NCI-H146 treated with DMSO at 0.1 percent for 48 hours (cell line): Measurements from ENCODE around the gene SSBP4.

ENCODE experiments used
- DNase-seq: peaks from one replicate; lab custom pipeline; 2025; ENCODE audit not compliant: unreplicated experiment; lab: John Stamatoyannopoulos, UW

SSBP4 gene

DNA sequence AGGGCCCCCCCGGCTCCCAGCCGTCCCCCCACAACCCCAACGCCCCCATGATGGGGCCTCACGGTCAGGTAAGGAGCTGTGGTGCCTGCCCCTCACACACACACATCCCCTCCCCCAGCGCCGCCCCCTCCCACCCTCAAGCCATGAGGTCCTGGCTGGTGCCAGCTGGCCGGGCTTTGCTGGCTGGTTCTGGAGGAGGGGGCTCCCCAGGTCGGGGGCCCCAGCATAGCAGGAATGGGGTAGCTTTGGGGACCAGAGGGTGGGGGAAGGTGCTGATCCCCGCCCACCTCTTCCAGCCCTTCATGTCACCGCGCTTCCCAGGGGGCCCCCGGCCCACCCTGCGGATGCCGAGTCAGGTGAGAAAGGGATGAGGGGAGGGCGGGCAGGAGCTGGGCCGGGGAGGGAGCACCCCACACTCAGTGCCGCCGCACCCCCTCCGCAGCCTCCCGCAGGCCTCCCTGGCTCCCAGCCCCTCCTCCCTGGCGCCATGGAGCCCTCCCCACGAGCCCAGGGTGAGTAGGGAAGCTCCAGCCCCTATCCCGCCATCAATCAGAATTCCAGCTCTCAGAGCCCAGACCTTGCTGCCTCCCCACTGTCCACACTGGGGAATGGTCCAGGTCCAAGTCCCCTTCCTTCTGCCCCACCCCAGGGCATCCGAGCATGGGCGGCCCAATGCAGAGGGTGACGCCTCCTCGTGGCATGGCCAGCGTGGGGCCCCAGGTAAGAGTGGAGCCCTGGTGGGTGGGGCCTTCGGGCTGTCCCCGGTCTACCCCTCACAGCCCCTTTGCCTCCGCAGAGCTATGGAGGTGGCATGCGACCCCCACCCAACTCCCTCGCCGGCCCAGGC, 12.4 kb downstream of the SSBP4 start:
- DNase-seq = no peak

DNA sequence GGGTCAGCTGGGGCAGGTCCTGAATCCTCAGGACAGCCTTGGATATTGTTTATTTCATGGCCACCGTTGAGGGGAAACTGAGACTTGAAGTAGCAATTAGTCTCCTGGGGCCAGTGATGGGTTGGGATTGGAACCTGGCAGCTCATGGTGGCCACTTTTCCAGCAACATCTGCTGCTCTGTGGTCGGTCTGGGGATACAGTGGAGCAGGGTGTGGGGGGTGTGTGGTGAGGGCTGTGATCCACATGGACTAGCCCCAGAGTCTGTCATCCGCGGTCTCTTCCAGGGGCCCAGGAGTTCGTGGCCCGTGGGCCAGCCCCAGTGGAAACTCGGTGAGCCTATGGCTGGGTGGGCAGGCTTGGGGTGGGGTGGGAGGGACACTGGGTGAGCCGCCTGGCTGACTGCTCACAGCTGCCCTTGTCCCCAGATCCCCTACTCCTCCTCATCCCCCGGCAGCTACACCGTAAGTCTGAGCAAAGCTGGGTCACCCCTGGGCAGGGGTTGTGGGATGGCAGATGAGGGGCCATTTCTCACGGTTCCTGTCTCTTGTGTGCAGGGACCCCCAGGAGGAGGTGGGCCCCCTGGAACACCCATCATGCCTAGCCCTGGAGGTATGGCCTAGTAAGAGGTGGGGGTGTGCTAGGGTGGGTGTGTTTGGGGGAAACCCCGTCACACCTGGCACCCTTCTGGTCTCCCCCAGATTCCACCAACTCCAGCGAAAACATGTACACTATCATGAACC, 13.2 kb downstream of the SSBP4 start:
- no peak for DNase-seq

DNA sequence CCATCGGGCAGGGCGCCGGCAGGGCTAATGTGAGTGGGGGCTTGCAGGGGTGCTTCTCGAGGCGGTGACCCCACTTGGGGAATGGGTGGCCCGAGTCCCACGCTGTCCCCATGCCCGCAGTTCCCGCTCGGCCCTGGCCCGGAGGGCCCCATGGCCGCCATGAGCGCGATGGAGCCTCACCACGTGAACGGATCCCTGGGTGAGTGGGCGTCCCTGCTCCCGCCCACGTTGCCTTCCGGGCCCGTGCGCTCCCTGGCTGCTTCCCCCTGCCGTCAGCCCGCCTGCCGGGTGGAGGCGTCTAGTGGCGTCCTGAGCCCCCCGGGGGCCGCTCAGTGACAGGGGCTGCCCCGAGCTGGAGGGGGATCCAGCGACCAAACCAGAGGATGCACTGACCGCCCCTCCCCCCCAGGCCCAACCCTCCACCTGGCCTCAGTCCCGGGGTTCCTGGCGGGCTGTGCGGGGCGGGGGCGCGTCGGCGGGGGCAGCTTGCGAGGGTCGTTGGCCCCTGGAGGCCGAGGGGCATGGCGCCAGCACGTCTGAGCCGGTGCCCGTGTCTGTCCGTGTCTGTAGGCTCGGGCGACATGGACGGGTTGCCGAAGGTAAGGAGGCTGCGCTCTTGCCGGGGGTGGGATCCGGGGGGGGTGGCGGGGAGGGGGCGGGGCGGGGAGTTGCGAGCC, 14.0 kb downstream of the SSBP4 start:
- DNase-seq = no peak

DNA sequence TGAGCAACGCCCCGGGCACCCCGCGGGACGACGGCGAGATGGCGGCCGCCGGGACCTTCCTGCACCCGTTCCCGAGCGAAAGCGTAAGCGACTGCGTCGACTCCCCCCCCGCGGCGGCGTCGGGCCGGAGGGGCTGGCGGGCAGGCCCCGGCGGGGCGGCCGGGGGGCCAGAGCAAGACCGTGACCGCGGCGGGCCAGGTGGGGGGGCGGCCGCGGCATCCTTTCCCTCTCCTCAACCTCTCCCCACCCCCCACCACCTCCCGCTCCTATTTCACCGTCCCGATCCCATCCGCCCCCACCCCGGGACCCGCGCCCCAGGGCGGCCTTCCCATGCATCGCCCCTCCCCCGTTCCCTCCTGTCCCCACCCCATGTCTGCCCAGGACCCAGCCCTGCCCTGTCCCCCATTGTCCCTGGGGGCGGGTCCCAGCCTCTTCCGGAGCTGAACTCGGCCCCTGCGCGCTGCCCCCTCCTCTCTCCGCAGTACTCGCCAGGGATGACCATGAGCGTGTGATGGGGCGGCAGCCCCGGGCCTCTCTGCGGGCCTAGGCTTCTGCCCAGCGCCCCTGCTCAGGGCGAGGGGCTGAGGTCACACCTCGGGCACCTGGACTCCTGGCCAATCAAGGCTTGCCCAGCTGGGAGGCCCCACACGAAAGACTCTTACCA, 14.7 kb downstream of the SSBP4 start:
- DNase-seq = no peak

DNA sequence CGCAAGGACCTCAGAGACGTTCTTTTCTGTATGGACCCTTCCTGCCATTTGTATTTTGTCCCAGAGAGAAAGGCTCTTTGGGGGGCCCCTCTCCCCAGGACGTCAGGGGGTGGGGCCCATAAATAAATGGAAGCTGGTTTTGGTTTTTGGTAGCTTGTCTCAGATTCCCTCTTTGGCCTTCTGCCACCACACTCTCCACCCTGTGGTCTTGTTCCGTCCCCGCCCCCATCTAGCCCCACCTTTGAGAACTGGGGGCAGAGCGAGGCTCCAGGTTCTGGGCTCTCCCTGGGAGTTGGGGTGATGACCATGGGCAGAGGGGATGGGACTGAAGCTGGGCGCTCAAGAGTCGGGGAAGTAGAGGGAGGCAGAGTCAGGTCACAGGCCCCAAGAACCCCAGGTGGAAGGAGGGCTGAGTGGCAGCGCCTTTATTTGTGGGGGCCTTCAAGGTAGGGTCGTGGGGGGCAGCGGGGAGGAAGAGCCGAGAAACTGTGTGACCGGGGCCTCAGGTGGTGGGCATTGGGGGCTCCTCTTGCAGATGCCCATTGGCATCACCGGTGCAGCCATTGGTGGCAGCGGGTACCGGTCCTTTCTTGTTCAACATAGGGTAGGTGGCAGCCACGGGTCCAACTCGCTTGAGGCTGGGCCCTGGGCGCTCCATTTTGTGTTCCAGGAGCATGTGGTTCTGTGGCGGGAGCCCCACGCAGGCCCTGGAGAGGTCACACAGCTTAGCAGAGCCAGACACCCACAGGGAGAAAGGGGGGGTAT, 15.4 kb downstream of the SSBP4 start:
- no peak for DNase-seq

DNA sequence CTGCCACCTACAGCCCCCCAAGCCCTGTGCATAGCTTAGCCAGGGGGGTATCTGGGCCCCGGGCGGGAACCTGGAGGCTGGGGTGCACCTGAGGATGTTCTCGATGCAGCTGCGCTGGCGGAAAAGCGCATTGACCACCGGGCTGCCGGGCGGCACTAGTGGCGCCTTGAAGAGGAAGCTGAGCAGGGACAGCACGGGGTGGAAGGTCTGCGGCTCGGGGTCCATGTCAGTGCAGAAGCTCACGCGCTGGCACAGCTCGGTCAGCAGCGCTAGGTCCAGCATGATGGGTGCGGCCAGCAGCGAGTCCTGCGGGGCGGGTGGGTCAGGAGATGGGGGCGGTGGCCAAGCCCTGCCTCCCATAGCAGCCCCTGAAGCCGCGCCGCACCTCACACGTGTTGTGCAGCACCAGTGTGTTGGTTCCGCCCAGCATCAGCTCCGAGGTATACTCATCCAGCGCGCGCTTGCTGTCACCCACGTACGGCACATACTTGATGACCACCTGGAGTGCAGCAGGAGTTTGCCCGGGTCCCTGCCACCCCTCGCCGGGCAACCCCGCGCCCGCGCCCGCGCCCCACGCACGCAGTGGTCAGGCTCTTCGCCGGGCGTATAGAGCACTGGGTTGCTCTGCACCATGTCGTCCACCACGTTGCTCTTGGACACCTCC, 16.1 kb downstream of the SSBP4 start:
- DNase-seq = no peak

DNA sequence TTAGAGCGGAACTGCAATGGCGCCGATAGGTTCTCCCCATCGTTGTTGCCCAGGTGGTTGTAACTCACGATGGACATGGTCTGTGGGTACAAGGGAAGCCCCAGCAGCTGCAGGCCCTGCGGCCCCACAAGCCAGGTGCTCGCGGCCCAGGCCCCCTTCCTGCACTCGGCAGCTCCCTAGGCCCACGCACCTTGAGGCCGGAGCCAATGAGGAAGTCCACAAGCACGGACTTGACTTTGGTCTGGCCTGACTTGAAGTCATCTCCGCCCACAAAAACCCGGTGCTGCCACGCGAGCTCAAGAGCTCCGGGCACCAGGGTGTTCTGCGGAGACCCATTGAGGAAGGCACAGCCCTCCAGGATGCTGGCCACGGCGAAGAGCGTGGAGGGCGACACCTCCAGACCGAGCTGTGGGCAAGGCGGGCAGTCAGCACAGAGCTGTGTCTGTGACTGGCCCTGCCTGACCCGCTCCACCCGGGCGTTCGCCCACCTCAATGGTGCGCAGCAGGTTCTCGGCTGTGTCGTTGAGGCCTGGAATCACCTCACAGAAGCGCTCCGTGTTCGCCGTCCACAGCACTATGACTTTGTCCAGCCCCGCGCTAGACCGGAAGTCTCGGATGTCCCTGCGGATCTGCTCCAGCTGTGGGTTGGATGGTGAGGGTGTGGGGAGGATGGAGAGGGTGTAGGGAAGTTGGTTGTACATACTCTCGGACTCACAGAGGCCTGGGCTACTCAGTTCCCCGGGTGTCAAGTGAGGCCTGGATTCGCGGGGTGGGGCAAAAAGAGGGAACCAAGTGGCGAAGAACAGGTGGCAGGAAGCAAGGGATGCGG, 16.9 kb downstream of the SSBP4 start:
- DNase-seq = no peak

DNA sequence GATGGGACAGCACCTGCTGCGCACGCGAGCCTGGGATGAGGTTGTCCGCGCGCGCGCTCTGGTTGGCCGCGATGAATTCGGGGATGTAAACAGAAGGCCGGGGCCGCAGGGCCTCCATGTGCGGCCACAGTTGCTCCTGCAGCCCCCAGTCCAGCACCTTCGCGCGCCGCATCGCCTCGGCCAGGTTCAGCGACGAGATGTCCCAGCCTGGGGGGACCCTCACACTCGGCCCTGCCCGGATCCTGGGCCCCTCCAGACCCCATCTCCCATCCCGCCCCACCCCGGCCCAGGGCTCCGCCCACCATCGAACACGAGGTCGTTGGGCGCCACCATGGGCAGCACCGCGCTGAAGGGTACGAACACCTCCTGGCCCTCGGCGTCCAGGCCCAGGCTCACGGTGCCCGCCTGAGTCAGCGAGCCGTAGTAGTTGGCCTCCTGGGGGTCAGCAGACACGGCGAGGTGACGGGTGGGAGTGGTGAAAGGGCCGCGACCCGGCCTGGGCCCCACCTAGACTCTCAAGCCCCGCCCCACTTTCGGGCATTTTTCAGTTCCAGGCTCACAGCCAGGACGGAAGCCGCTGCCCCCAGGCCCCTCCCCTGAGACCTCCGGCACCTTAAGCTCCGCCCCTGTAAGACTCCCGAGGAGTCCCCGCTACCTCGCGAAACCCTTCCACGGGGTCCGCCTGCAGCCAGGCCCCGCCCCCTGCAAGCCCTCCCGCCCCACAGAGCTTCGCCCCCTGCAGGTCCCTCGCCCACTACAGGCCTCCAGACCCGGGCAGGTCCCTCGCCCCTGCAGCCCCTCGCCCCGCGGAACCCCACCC, 17.7 kb downstream of the SSBP4 start:
- peak; percentile 19 for DNase-seq

DNA sequence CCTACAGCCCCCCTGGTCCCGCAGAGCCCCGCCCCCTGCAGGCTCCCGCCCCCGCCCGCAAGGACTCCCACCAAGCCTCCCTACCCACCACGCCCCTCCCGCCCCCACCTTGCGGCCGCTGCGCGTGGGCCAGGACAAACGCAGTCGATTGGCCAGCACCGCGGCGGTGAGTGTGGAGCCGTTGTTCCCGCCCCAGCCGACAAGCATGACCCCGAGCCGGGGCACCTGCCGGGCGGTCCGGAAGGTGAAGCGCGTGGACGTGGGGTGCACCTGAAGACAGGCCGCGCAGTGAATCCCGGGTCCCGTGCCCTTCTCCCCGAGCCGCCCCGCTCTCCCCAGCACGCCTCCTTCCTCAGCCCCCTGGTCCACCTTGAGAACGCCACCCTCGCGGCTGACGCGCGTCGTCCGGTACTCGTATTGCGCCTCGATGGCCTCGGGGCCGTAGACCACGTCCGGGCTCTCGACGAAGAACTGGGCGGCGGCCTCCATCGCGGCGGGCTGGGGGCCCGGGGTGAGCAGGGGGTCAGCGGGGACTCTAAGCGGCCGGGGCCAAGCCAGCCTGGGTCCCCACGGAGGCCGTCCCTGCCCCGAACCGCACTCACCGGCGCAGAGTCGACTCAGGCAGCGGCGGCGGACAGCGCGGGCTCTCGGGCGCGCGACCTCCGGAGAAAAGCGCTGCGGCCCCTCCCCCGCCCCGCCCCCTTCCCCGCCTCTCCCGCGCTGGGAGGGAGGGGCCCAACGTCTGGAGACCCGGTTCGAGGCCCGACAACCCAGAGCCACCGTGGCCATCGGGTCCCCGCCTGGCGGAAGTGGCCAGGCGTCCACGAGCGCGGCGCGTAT, 18.5 kb downstream of the SSBP4 start, which contains the start of gene ISYNA1:
ISYNA1 (minus strand) TSS at position 643 of the 840 bp plus-strand sequence; CDS start at position 489, 154 bp downstream.
- DNase-seq = peak; percentile 19

DNA sequence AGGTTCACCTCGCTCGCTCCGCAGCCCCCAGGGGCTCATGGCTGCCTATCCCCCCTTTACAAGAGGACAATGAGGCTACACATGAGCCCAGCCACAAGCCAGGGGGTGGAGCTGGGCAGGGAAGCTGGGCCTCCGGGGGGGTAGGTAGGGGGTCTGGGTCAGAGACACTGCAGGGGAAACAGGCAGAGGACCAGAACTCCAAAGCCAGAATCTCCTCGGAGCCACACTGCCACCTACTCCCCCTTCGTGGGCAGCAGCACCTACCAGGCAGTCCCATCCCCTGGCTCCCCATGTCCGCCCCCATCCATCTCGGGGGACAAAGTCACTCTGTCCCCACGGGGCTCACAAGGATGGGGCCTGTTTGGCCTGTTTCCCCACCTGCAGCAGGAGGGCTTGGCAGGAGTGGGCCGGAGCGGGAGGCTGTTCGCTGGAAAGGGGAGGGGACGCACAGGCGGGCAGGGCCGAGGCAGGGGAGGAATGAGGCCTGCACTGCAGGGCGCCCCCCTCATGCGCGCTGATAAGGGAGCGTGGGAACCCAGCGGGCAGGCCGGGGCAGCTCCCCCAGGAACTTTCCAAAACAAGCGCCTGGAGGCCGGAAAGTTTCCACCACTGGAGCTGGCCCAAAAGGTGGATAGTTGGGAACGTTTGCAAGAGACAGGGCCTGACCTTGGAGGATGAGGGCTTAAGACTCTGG, 19.3 kb downstream of the SSBP4 start:
- DNase-seq = no peak

DNA sequence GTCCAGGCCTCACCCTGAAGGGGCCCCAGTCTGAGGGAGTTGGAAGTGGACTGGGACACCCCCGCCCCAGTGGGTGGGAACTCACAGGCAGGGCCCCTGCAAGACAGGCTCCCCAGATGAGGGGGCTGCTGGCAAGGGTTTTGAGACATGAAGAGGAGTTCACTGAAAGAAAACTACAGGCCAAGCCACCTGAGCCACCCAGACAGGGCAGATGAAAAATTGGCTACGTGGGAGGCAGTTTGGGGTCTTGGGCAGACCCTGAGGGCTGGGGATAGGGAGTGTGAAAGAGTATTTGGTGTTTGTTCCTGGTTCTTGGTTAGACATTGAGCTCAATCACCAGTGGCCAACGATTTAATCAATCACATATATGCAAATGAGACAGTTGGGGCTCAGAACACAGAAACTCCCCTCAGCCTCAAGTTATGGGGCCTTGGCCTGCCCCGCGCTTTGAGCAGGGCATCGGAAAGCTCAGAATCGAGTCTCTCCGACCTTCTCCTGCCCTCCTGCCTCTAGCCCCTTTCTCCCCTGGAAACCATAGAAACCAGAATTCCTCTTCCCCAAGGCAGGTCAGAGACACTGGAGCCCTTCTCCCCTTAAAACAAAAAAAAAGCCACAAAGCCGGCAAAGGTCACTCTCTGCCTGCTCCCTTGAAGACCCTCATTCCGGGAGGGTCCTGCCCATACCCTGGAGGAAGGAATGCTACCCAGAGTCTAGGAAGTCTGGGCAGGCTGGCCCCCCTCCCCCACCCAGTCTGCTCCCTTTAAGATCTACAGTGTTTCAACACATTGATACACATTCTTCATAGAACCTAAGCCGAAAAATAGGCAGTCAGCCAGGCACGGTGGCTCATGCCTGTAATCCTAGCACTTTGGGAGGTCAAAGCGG, 20.1 kb downstream of the SSBP4 start:
- no peak for DNase-seq

DNA sequence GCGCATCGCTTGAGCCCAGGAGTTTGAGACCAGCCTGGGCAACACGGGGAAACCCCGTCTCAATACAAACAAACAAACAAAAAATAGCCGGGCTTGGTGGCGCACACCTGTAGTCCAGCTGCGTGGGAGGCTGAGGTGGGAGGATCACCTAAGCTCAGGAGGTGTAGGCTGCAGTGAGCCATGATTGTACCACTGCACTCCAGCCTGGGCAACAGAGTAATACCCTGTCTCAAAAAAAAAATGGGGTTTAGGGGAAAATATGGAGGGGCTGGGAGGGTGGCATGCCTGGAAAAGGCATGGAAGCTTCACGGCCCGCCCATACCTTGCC, 20.7 kb downstream of the SSBP4 start:
- DNase-seq = no peak

DNA sequence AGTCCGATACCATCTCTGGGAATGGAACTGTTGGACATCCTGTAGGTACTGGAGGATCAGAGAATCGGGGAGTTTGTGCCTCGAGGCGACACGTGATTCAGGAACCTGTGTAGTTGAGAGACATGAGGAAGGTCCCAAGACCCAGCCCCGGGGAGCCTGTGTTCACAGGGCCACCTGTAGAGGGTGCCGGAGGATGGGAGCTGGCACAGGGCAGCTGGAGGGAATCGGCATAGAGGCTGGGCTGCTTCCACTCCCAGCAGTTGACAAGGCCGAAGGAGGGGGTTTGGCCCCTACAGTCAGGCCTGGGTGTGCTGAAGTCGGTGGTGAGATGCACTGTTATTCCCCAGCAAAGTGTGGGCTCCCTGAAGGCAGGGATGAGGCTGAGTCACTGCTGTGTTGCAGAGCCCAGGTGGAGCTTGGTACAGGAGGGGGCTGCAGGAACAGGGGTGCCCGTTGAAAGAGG, 21.2 kb downstream of the SSBP4 start:
- DNase-seq = no peak

DNA sequence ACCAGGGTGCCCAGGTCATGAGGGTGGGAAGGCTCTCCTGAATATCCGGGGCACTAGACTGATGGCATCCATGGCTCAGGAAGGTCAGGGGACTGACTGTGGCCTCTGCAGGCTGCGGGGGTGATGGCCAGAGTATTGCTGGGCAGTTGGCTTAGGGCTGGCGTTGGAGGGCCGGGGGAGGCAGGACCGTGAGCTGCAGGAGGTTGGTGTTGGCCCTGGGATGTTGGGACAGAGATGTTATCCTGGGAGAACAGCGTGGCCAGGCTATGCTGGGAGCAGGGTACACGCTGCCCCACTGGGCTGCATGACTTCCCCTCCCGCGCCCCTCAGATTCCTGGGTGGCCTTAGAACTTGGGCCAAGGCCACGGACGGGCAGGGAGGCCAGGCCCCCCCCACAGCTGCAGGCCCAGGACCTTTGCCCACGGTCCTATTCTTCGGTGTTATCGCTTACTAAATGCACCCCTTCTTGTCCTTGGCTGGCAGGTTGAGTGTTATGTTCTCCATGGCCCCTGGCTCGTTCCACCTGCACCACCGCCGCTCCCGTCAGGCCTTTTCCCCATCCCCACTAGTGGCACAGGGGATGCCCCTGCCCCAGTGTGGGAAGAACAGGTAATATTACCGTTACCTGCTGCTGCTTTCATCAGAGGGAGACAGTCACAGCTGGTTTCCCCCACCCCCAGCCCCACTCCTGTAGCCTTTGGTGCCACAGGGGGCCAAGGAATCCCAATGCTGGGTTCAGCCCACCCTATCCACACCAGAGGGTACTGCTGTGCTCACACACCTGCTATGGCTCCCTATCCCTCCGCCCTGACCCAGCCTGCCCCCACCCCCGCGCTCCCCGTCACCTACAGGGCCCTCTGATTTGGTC, 22.0 kb downstream of the SSBP4 start:
- DNase-seq = no peak
